ENCODE results near the gene CST4. TPM values are rescaled to one million over a fixed set of nuclear protein-coding genes. Genes with fewer than 3 reads are reported as not detected.

Gene CST4
- total RNA-seq, 1 donor from 2014 or later: not detected

DNA sequence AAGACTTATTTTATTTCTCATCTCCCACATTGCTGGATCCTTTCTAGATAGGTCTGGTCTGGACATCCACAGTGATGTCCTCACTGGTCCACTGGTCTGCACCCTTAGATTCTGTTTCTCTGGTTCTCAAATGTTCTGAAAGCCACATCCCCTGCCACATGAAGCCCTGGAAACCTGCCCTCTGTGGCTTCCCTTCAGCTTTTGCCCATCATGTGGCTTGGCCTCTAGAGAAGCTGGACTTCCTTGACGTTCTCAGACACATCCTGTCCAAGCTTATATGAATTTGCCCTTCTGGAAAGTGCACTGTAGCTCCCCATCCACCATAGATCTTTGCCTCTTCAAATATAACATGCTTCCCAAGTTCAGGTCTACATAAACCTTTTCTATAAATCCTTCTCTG lies 18.5 kb downstream of the CST4 start:
- Histone ChIP-seq H3K27me3 (ENCODE audit: control insufficient read depth, insufficient read depth, low read length) (no peaks in the 10 kb centered on the region), H3K36me3 (ENCODE audit: control insufficient read depth, insufficient read depth, low read length) (no peaks in the 10 kb centered on the region), H3K4me3 (ENCODE audit: low read depth, low read length) (no peak overlapping the region)
- TF ChIP-seq, protein P1, sequence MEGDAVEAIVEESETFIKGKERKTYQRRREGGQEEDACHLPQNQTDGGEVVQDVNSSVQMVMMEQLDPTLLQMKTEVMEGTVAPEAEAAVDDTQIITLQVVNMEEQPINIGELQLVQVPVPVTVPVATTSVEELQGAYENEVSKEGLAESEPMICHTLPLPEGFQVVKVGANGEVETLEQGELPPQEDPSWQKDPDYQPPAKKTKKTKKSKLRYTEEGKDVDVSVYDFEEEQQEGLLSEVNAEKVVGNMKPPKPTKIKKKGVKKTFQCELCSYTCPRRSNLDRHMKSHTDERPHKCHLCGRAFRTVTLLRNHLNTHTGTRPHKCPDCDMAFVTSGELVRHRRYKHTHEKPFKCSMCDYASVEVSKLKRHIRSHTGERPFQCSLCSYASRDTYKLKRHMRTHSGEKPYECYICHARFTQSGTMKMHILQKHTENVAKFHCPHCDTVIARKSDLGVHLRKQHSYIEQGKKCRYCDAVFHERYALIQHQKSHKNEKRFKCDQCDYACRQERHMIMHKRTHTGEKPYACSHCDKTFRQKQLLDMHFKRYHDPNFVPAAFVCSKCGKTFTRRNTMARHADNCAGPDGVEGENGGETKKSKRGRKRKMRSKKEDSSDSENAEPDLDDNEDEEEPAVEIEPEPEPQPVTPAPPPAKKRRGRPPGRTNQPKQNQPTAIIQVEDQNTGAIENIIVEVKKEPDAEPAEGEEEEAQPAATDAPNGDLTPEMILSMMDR (IDR thresholded peaks at IDR 0.05; ENCODE audit: insufficient read depth, low read length, poor library complexity, severe bottlenecking): no peak
- no peak for DNase-seq (ENCODE audit: low read depth)

DNA sequence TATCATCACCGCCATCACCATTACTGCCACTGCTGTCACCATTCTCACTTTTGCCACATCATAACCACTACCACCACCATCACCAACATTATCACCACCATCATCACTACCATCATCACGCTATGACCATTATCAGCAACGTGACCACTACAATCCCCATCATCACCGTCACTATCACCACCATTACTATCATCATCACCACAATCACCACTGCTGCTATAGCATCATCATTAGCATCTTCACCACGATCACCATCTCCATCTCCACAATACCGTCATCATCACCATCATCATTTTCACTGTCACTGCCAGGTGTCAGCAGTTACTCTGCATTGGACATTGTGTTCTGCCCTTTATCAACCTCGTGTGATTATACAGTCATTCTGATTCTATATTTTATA lies 19.0 kb downstream of the CST4 start:
- Histone ChIP-seq H3K4me3 (ENCODE audit: low read depth, low read length) (no peak overlapping the region), H3K27me3 (ENCODE audit: control insufficient read depth, insufficient read depth, low read length) (no peaks in the 10 kb centered on the region), H3K36me3 (ENCODE audit: control insufficient read depth, insufficient read depth, low read length) (no peaks in the 10 kb centered on the region)
- TF ChIP-seq, protein P1 (IDR thresholded peaks at IDR 0.05; ENCODE audit: insufficient read depth, low read length, poor library complexity, severe bottlenecking): no peak
- DNase-seq (ENCODE audit: low read depth): no peak

DNA sequence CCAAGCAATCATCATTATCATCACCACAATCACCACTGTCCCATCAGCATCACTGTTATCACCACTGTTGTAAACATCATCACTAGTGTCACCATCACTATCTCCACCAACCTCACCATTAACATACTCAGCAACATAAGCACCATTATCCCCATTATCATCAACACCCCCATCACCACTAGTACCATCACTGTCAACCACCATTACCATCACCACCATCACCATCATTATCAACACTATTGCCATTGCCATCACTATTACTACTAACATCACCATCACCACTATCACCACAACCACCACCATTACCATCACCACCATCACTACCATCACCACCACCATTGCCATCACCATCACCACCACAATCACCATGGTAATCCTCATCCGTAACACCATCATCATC lies 19.5 kb downstream of the CST4 start:
- H3K27me3 ChIP-seq (ENCODE audit: control insufficient read depth, insufficient read depth, low read length): no peaks in the 10 kb centered on the region
- TF ChIP-seq, protein P1 (IDR thresholded peaks at IDR 0.05; ENCODE audit: insufficient read depth, low read length, poor library complexity, severe bottlenecking): no peak
- DNase-seq (ENCODE audit: low read depth): no peak

DNA sequence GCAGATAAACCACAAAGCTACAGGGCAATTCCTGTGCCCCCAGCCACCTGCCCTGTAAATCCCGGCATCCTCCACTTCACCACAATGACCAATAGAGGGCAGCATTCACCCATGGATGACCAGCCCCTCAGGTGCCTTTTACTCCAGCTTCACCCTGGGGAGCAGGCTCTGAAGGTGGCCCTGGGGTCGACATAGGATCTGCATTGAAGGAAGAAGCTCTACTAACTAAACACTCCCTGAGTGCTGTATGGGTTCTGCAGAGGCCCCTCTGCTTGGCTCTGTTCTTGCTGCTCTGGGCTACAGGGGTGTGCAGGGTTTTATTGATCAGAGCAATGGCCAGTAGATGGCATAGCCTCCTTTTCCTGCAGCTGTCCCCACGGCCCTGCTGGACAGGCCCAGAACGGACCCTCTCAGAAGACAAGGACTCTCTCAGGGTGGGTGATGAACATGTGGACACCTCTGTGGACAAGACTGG lies 20.3 kb downstream of the CST4 start:
- no peaks in the 10 kb centered on the region for H3K27me3 ChIP-seq (ENCODE audit: control insufficient read depth, insufficient read depth, low read length)
- TF ChIP-seq, protein P1 (IDR thresholded peaks at IDR 0.05; ENCODE audit: insufficient read depth, low read length, poor library complexity, severe bottlenecking): peak; percentile 81
- peak; percentile 18 for DNase-seq (ENCODE audit: low read depth)
- no peaks in the 10 kb centered on the region for H3K36me3 ChIP-seq (ENCODE audit: control insufficient read depth, insufficient read depth, low read length)
- no peak overlapping the region for H3K4me3 ChIP-seq (ENCODE audit: low read depth, low read length)

More for the DNA sequence above, 19.5 kb downstream of the CST4 start:
- Histone ChIP-seq H3K36me3 (ENCODE audit: control insufficient read depth, insufficient read depth, low read length) (no peaks in the 10 kb centered on the region), H3K4me3 (ENCODE audit: low read depth, low read length) (no peak overlapping the region)

DNA sequence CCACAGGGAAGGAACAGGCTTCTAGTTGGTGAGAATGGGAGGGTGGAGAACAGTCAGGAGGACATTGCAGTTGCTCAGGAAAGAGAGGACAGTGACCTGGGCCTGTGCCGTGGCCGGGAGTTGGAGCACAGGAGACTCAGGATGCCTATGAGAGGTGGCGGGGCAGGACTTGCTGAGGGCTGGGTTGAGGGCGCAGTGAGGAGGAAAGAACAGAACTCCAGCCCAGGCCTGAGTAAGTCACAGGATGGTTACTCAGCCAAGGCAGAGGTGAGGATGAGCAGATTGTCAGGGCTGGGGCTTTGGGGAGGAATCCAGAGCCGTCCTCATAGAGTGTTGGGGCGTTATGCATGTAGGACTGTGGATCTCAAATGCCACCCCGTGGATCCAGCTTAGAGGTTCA lies 21.2 kb downstream of the CST4 start:
- TF ChIP-seq, protein P1 (IDR thresholded peaks at IDR 0.05; ENCODE audit: insufficient read depth, low read length, poor library complexity, severe bottlenecking): no peak
- H3K4me3 ChIP-seq (ENCODE audit: low read depth, low read length): no peak overlapping the region
- DNase-seq (ENCODE audit: low read depth): no peak
- no peaks in the 10 kb centered on the region for H3K36me3 ChIP-seq (ENCODE audit: control insufficient read depth, insufficient read depth, low read length)
- no peaks in the 10 kb centered on the region for H3K27me3 ChIP-seq (ENCODE audit: control insufficient read depth, insufficient read depth, low read length)

DNA sequence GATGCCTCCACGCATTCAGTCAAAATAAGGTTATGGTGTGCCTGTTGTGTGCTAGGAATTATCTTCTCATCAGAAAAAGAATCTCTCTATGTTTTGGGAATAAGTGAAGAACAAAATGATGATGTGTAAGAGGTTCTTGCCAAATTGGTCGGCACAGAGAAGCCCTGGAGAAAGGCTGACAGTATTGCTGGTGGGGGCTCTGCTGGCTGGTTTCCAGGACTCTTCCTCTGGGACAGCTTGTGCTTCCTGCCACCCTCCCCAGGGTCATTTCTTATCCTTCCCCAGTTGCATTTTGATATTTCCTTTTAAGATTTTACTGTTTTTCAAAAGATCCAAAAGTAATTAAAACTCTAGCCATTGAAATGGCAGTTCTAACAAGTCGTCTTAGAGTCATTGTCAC lies 22.1 kb downstream of the CST4 start:
- TF ChIP-seq, protein P1 (IDR thresholded peaks at IDR 0.05; ENCODE audit: insufficient read depth, low read length, poor library complexity, severe bottlenecking): no peak
- H3K27me3 ChIP-seq (ENCODE audit: control insufficient read depth, insufficient read depth, low read length): no peaks in the 10 kb centered on the region
- no peaks in the 10 kb centered on the region for H3K36me3 ChIP-seq (ENCODE audit: control insufficient read depth, insufficient read depth, low read length)
- DNase-seq (ENCODE audit: low read depth): no peak
- no peak overlapping the region for H3K4me3 ChIP-seq (ENCODE audit: low read depth, low read length)
